ENCODE data around the gene FASTK.

Gene FASTK, protein sequence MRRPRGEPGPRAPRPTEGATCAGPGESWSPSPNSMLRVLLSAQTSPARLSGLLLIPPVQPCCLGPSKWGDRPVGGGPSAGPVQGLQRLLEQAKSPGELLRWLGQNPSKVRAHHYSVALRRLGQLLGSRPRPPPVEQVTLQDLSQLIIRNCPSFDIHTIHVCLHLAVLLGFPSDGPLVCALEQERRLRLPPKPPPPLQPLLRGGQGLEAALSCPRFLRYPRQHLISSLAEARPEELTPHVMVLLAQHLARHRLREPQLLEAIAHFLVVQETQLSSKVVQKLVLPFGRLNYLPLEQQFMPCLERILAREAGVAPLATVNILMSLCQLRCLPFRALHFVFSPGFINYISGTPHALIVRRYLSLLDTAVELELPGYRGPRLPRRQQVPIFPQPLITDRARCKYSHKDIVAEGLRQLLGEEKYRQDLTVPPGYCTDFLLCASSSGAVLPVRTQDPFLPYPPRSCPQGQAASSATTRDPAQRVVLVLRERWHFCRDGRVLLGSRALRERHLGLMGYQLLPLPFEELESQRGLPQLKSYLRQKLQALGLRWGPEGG

DNA sequence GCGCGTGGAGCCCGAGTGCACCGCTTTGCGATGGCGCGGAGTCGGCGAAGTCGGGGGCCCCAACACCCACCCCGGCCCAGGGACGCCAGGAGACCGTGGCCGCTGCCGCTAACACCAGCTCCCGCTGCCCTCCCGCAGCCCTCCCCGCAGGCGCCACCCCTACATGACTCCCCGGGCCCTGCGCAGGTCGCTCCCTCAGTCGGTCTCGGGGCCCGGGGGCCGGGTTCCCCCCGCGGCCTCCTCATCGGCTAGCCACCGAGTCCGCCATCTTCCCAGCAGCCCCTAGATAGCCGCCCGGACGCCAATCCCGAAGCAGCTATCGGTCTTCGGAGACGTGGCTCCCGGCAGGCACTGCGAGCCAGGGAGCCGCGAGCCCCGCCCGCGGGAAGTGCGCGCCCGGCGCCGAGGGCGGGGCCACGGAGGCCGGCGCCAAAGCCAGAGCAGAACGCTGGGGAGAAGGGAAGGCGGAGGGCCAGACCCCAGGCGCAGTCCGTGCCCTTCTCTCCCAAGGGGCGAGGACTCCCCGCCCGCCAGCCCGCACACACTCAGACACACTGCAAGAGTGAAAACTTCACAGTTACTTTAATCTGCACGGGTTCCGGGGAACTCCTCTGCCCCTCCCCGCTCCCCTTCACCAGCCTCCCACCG, at the start of gene FASTK:
Gene FASTK, minus strand, starts transcription at position 288 of the 648 bp plus-strand sequence. Its CDS starts 43 bp downstream, at position 245.
- Histone ChIP-seq H3K9ac (ENCODE audit: low read length) (peak within 1 kb of the TSS; percentile 90), H3K27me3 (ENCODE audit: control insufficient read depth, insufficient read depth, low read length) (no peaks in the 10 kb centered on the region), H3K9me3 (ENCODE audit: control insufficient read depth, low read length) (no peaks in the 10 kb centered on the region), H3K36me3 (ENCODE audit: control insufficient read depth, insufficient read depth, low read length) (no peaks in the 10 kb centered on the region), H3K4me3 (ENCODE audit: low read length) (peak within 1 kb of the TSS; percentile 80), H3K4me1 (ENCODE audit: control insufficient read depth, insufficient read depth, low read length) (peaks cover 59% of the 10 kb centered on the region)

DNA sequence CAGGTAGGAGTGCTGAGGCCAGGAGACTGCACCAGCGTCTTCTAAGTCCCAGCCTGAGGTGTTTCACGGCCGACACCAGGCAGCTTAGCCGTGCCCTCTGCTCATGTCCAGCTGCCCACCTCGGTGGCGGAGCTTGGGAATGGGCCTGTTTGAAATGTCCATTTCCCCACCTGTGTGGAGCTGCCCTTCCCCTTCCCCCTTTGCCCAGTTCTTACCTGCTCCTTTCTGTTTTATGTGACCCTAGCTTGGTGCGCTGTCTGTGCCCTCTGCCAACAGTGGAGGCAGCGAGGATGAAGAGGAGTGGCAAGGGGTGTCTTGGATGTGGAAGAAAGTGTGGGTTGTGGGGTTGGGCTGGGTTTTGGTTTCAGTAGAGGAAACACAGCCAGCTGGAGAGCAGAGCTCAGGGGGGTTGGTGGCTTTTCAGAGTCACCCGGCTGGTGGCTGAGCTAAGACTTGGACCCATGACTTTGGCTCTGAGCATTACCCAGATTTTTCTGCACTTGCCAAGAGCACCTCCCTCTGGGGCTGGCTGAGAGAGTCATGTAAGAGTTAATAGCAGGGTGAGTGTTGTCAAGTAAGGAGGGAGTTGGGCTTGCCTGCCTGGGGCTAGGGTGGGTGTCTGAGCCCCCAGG, 49.5 kb upstream of the FASTK start:
- no peaks in the 10 kb centered on the region for H3K27me3 ChIP-seq (ENCODE audit: control insufficient read depth, insufficient read depth, low read length)
- no peaks in the 10 kb centered on the region for H3K9me3 ChIP-seq (ENCODE audit: control insufficient read depth, low read length)
- peaks cover 13% of the 10 kb centered on the region for H3K36me3 ChIP-seq (ENCODE audit: control insufficient read depth, insufficient read depth, low read length)
- no peak overlapping the region for H3K9ac ChIP-seq (ENCODE audit: low read length)
- no peak overlapping the region for H3K4me3 ChIP-seq (ENCODE audit: low read length)
- H3K4me1 ChIP-seq (ENCODE audit: control insufficient read depth, insufficient read depth, low read length) = peaks cover 13% of the 10 kb centered on the region

DNA sequence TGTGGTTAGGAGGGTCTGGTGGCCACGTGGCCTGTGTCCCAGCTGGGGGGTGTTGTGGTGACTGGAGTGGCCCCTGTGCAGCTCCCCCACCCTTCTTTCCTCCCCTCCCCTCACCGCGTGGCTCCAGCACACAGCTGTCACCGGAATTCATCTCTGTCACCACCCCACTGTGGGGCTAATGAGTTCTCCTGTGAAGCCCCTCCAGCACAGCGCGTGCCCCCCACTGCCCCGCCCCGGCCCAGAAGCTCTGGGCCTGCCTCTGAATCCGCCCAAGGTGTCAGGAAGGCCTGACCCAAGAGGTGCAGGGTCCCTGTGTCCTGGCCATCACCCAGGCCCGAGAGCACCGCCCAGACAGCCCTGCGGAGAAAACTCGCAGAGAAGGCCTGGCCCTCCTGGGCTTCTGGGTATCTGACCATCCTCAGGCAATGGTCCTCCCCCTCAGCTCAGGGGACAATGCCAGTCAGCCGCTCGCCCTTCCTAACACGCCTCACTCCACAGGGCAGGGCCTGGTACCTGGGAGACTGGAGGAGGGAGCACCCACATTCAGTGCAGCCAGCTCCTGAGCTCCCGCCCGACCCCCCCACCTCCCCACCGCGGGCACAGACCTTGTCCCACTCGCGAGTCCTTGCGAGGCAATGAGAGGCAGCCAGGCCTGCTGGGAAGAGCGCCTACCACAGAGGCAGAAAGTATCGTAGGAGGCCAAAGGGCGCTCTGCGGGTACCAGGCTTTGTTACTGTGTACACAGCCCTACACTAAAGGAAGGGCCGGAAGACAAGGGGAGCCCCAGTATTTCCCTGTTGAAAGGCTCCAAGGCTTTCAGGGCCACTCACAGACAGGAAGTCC, 48.7 kb upstream of the FASTK start:
- H3K9me3 ChIP-seq (ENCODE audit: control insufficient read depth, low read length) = no peaks in the 10 kb centered on the region
- H3K36me3 ChIP-seq (ENCODE audit: control insufficient read depth, insufficient read depth, low read length) = peaks cover 7% of the 10 kb centered on the region
- H3K4me3 ChIP-seq (ENCODE audit: low read length) = no peak overlapping the region
- no peaks in the 10 kb centered on the region for H3K27me3 ChIP-seq (ENCODE audit: control insufficient read depth, insufficient read depth, low read length)
- H3K4me1 ChIP-seq (ENCODE audit: control insufficient read depth, insufficient read depth, low read length) = peaks cover 14% of the 10 kb centered on the region
- no peak overlapping the region for H3K9ac ChIP-seq (ENCODE audit: low read length)

DNA sequence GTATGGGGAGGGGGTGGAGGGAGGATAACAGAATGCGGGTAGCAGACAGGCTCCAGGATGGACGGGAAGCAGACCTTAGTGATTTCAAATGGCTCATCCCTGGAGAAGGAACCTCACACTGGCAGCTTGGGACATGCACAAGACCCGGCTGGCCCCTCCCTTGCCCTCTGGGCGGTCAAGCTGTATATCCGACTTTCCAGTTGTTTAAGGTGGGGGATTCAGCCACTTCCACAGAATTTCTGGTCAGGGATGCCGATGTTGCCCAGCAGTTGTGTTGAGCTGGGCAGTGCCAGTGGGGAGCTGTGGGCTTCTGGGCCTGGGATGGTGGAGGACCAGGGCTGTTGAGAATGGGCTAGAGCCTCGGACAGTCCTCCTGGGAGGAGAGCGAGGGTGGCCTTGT, 48.1 kb upstream of the FASTK start:
- Histone ChIP-seq H3K27me3 (ENCODE audit: control insufficient read depth, insufficient read depth, low read length) (no peaks in the 10 kb centered on the region), H3K9ac (ENCODE audit: low read length) (no peak overlapping the region), H3K36me3 (ENCODE audit: control insufficient read depth, insufficient read depth, low read length) (peaks cover 7% of the 10 kb centered on the region)

DNA sequence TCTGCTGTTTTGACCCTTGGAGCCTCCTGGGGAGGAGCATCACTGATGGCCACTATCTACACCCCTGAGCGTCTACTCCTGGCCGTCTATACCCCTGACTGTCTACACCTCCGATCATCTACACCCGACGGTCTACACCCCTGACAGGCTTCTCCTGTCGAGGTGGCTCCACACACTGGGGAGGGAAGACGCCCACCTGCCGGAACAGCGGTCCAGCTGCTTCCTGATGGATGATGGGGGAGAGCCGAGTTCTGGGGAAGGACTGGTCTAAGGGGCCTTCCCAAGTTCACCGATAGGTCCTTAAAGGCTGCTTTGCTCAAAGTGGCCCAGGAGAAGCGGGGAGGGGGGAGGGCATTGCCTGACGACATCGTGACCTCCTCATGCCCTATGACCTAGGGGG, 47.5 kb upstream of the FASTK start:
- H3K4me3 ChIP-seq (ENCODE audit: low read length) = no peak overlapping the region
- H3K27me3 ChIP-seq (ENCODE audit: control insufficient read depth, insufficient read depth, low read length) = no peaks in the 10 kb centered on the region
- H3K4me1 ChIP-seq (ENCODE audit: control insufficient read depth, insufficient read depth, low read length) = peaks cover 14% of the 10 kb centered on the region
- no peaks in the 10 kb centered on the region for H3K9me3 ChIP-seq (ENCODE audit: control insufficient read depth, low read length)
- H3K9ac ChIP-seq (ENCODE audit: low read length) = no peak overlapping the region
- peaks cover 7% of the 10 kb centered on the region for H3K36me3 ChIP-seq (ENCODE audit: control insufficient read depth, insufficient read depth, low read length)

More for the DNA sequence above, 48.1 kb upstream of the FASTK start:
- H3K4me1 ChIP-seq (ENCODE audit: control insufficient read depth, insufficient read depth, low read length) = peaks cover 14% of the 10 kb centered on the region
- no peak overlapping the region for H3K4me3 ChIP-seq (ENCODE audit: low read length)
- H3K9me3 ChIP-seq (ENCODE audit: control insufficient read depth, low read length) = no peaks in the 10 kb centered on the region

DNA sequence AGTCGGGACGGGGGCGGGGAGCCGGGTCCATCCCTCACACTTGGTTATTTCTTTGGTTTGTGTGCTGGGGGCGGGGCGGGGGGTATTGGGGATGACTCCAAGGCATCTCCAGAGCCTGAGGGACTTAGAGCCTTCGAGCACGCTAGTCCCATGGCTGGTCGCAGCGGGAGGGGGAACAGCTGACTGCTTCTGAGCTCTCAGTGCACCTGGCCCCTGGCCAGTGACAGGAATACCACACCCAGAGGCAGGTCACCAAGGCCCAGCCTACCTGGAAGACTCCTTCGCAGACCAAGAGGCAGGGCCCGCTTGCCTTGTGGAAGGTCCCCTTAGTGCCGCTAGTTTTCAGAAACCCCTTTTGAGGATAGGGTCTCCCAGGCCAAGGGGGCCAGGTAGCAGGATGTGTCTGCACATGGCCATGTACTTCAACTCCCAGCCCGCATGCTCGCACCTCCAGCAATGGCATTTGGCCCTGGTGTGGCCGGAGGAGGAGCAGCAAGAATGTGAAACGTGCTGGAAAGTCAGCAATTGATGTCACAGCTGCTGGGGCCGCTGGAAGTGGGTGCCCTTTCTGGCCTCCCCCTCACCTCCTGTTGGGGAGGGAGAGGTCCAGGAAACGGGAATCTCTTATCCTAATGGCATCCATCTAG, 46.0 kb upstream of the FASTK start:
- Histone ChIP-seq H3K9me3 (ENCODE audit: control insufficient read depth, low read length) (no peaks in the 10 kb centered on the region), H3K9ac (ENCODE audit: low read length) (no peak overlapping the region), H3K4me3 (ENCODE audit: low read length) (no peak overlapping the region), H3K4me1 (ENCODE audit: control insufficient read depth, insufficient read depth, low read length) (peaks cover 14% of the 10 kb centered on the region), H3K27me3 (ENCODE audit: control insufficient read depth, insufficient read depth, low read length) (no peaks in the 10 kb centered on the region), H3K36me3 (ENCODE audit: control insufficient read depth, insufficient read depth, low read length) (peaks cover 7% of the 10 kb centered on the region)

DNA sequence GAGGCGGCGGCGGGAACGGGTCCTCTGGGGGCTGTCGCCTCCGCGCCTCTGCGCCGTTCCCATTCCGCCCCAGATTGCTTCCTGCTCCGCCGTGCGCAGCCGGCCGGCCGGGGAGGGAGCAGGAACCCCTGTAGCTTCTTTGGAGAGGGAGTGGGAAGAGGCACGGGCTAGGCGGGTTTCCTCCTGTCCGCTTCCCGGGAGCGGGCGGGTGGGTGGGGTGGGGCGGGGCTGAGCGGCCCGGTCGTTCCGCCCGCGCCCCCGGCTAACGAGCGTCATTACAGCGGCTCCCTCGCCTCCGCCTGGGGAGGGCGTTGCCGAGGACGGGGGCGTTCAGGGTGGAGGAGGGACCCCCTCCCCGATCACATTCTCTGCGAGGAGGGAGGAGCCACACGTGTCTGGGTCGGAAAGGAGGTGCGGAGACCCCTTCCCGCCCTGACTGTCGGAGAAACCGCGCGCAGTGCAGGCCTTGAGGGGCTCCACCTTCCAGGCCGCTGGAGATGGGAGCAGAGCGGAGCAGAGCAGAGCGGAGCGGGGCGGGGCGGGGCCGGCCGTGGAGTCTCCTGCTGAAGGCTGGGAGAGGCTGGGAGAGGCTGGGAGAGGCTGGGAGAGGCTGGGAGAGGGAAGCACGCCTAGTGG, 45.4 kb upstream of the FASTK start:
- Histone ChIP-seq H3K27me3 (ENCODE audit: control insufficient read depth, insufficient read depth, low read length) (no peaks in the 10 kb centered on the region), H3K4me3 (ENCODE audit: low read length) (no peak overlapping the region), H3K36me3 (ENCODE audit: control insufficient read depth, insufficient read depth, low read length) (peaks cover 7% of the 10 kb centered on the region), H3K9me3 (ENCODE audit: control insufficient read depth, low read length) (no peaks in the 10 kb centered on the region), H3K9ac (ENCODE audit: low read length) (no peak overlapping the region), H3K4me1 (ENCODE audit: control insufficient read depth, insufficient read depth, low read length) (peaks cover 14% of the 10 kb centered on the region)

DNA sequence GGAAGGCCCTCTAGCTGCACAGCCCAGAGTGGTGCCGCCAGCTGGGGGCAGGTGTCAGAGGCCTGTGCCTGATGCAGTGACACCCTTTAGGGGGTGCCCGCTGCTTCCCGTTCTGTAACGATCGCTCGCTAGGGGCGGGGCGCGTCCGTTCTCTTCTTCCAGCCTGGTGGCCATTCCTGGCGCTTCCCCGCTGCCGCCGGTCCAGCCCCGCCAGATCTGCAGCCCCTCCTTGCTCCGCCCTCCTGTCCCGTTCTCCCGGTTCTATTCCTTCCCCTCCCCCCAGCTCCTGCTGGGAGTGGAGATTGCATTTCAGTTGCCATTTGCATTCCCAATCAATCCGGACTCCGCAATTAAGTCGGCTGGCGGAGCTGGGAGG, 44.8 kb upstream of the FASTK start:
- Histone ChIP-seq H3K36me3 (ENCODE audit: control insufficient read depth, insufficient read depth, low read length) (peaks cover 7% of the 10 kb centered on the region), H3K4me3 (ENCODE audit: low read length) (no peak overlapping the region), H3K27me3 (ENCODE audit: control insufficient read depth, insufficient read depth, low read length) (no peaks in the 10 kb centered on the region)

DNA sequence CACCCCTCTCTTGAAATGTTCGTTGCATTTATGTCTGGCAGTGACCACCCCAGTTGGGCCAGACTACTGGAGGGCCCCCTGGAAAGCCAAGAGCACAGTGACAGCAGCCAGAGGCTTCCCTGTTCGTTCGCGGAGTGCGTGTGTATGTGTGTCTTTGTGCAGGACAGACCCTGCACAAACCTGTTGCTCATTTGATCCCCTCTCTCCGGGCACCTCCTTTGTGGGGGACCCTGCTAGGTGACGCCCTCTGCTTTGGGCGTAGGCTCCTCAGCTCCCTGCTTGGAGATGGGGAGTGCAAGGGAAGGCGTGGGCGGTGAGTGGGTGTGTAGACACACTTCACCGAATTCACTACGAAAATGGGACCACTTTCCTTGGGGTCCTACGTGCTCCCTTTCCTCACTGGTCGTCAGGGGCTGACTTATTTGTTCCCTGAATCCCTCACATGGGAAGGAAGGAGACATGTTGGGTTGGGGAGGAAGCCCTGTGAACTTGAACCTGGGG, 44.3 kb upstream of the FASTK start:
- Histone ChIP-seq H3K27me3 (ENCODE audit: control insufficient read depth, insufficient read depth, low read length) (no peaks in the 10 kb centered on the region), H3K4me3 (ENCODE audit: low read length) (no peak overlapping the region), H3K9me3 (ENCODE audit: control insufficient read depth, low read length) (no peaks in the 10 kb centered on the region), H3K36me3 (ENCODE audit: control insufficient read depth, insufficient read depth, low read length) (peaks cover 7% of the 10 kb centered on the region), H3K9ac (ENCODE audit: low read length) (no peak overlapping the region), H3K4me1 (ENCODE audit: control insufficient read depth, insufficient read depth, low read length) (peaks cover 14% of the 10 kb centered on the region)

More for the DNA sequence above, 44.8 kb upstream of the FASTK start:
- Histone ChIP-seq H3K9ac (ENCODE audit: low read length) (no peak overlapping the region), H3K4me1 (ENCODE audit: control insufficient read depth, insufficient read depth, low read length) (peaks cover 14% of the 10 kb centered on the region), H3K9me3 (ENCODE audit: control insufficient read depth, low read length) (no peaks in the 10 kb centered on the region)

DNA sequence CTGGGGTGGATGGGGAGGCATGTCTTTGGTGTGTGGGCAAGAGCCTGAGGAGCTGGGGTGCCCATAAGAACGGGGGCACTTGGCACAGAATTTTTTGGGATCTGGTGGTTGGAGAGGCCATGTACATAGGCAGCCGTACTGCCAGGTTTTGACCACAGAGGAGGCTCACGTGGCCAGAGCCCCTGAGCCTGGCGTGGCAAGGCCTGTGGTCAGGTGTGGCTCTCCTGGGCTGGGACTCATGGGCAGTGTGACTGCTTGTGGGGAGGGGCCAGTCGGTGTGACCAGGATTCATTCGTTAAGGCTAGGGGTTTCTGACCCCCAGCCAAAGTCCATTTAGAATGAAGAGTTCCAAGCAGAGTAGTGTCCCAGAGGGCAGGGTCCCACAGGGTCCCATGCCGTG, 43.9 kb upstream of the FASTK start:
- Histone ChIP-seq H3K4me1 (ENCODE audit: control insufficient read depth, insufficient read depth, low read length) (peaks cover 14% of the 10 kb centered on the region), H3K36me3 (ENCODE audit: control insufficient read depth, insufficient read depth, low read length) (peaks cover 7% of the 10 kb centered on the region)

More for the DNA sequence above, 43.9 kb upstream of the FASTK start:
- Histone ChIP-seq H3K9me3 (ENCODE audit: control insufficient read depth, low read length) (no peaks in the 10 kb centered on the region), H3K27me3 (ENCODE audit: control insufficient read depth, insufficient read depth, low read length) (no peaks in the 10 kb centered on the region), H3K9ac (ENCODE audit: low read length) (no peak overlapping the region), H3K4me3 (ENCODE audit: low read length) (no peak overlapping the region)
